Bone marrow (tissue), 2 donors: ENCODE results near the gene IFITM1.

ENCODE experiments used
- DNase-seq, 2 donors: peaks; one replicate each; lab custom pipeline; 2025; lab: John Stamatoyannopoulos, UW

IFITM1 gene

DNA sequence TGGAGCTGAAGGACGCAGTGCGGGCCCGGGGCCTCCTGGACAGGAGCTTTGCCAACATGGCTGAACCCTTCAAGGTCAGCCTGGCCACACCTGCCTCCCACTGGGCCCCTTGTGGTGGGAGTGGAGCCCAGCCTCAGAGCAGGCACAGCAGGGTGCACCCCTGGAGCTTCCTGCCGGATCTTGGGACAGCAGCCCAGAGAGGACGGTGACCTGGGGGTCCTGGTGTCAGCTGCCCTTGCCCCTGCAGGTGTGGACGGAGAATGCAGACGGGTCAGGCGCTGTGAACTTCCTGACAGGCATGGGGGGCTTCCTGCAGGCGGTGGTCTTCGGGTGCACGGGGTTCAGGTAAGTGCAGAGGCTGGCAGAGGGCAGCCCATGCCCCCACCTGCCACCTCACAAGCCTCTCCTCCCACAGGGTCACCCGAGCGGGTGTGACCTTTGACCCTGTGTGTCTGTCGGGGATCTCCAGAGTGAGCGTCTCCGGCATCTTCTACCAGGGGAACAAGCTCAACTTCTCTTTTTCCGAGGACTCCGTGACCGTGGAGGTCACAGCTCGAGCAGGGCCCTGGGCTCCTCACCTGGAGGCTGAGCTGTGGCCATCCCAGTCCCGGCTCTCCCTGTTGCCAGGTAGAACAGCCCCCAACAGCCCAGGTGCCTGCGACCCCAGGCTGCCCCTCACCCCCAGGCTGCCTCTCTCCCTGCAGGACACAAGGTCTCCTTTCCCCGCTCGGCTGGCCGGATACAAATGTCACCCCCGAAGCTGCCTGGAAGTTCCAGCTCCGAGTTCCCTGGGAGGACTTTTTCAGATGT lies 19.8 kb upstream of the IFITM1 start:
- DNase-seq = no peak

DNA sequence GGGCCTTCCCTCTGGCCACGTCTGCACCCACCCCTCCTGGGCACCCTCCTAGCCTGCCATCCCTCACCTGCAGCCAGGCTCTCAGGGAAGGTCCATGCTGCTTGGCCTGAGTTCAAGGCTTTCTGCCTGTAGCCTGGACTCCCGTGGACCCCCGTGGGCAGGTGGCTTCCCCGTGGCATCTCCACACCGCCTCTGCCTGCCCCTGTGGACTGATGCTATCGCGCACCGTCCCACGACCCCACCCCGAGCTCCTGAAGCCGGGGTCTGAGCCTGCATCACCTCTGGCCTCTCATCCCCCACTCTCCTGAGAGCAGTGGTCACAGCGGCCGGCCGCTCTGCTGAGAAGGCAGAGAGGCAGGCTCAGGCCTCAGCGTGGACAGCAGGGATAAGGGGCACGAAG lies 19.1 kb upstream of the IFITM1 start:
- DNase-seq = no peak

DNA sequence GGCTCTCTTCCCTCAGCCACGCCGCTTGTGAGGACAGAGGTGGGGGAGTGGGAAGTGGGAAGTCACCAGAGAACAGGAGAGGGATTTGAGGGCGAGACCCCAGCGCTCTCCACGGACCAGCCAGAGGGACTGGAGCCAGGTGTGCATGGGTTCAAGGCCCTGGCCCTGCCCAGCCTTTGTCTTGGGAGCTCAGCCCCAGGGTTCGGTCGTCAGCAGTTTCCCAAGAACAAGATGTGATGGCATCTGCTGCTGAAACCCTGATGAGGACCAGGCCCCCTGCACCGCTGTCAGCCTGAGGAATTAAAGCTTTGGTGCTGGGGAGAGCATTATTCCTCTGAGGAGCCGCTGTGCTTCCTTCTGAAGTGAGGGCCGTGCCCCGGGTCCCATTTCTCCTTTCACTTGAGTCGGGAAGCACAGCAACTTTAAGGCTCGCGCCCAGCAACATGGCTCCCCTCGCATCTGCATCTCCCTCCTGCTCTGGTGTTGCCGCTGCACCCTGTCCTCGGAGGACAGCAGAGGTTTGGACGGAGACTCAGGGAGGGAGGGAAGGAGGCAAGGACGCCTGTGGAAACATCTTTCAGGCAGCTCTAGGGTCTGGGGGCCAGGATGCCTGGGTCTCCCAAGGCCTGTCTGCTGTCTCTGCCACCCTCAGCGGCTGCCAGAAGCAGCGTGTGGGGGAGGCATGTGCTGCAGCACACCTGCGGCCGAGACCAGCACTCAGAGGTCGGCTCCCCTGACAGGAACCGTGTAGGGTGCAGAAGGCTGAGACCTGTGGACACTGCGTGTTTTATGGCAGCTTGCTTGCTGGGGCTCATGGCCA lies 18.3 kb upstream of the IFITM1 start:
- no peak for DNase-seq

DNA sequence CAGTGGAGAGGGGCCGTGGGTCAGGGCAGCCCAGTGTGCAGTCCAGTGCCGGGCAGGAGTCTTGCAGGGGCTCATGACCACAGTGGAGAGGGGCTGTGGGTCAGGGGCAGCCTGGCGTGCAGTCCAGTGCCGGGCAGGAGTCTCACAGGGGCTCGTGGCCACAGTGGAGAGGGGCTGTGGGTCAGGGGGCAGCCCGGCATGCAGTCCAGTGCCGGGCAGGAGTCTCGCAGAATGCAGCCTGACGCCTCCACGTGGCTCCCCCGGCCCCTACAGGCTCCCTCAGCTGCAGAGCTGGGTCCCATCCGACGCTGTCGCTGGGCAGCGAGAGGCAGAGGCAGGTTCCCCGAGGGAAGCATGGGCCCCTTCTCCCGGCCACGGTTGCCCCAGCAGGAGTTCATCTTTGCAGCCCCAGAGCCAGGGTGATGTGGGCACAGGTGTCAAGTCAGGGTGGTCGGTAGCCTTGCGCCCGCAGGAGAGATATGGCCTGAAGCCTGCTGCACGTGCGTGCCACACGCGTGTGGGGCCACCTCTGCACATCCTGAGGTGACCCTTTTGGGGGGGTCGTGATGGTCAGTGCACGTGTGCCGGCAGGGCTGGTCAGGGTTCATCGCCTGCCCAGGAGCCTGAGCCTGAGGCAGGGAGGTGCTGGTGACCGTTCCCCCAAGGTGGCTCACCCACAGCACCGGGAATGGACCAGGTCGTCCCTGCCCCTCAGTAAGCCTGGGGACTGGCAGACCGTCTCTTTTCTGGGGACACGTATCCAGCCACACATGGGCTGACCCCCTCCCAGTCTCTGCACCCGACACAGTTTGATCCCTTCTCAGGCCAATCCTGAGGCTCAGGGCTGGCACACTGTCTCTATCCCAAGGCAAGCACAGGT lies 17.4 kb upstream of the IFITM1 start:
- DNase-seq = no peak

DNA sequence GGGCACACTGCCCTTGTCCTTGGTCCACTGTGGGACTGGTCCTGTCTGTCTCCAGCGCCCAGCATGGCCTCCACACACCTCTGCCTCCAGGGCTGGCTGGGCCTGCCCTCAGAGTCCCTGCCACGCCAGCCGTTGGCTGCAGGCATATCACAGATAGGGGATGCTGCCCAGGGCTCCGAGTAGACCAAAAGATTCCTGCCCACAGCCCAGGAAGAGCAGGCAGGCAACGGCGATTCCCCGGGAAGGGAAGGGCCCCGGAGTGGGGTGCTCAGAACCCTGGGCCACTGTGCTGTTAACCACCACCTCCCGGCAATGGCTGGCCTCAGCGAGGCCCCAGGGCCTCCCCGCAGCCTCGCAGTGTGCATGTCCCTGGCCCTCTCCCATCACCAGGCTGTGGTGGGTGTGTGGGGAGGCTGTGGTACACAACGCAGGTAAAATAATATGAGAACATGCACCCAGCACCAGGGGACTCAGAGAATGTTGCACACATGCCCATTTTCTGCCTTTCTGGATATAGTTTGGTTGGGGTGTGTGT lies 16.7 kb upstream of the IFITM1 start:
- DNase-seq = no peak

DNA sequence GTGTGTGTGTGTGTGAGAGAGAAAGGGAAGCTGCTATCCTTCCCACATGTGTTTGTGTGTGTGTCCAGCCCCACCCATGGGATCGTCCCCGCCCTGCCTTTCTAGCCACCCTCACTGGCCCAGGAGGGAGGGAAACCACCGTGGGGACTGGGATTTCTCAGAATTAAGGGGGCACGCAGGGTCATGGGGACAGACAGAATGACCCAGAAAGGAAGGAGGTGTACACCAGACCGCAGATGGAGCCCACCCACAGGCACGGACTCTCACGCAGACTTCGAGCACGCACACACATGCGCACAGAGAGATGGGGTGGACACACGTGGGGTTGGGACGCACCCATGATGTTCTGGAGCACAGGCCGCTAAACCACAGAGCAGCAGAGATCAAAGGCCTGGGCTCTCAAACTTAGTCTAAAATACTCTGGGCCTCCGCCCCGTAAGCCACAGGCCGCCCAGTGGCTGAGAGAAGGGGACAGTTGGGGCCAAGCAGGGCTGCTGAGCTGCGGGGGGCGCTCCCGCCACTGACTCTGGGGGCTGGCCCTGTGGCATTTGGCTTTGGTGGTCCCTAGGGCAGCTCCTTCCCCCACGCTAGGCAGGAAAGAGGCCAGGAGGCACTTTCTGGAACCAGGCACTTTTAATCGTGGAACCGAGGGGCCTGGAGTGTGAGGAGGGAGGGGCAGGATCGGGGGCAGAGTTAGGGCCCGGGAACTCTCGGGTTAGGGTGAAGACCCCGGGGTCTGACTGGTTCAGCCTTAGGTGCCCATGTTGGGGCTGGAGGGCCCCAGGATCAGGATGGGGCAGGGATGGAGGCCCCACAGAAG lies 16.0 kb upstream of the IFITM1 start:
- DNase-seq = no peak

DNA sequence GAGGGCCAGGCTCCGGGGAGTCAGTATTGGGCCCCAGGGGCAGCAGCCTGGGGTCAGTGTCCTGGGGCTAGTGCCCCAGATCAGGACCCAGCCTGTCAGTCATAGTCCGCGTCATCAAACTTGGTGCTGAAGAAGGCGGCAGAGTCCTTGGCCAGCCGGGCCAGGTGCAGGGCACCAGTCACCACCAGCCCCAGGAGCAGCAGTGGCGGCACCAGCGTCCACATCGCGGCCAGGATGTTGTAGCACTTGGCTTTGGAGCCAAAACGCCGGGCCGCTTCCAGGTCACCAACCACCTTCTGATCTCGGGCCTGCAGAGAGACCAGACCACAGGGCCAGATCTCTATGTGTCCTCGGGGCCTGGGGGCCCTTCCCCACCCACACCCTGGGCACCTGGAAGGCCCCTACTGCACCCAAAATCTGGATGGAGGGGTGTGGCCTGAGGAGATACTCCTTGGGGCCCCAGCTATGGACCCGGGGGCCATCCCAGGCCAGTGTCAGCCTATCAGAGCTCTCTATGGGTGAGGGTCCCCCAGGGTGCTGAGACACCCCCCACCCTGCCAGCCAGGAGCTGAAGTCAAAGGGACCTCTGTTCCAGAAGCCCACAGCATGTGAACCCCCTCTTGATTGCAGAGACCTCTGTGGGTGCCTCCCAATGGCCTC lies 15.3 kb upstream of the IFITM1 start:
- no peak for DNase-seq

DNA sequence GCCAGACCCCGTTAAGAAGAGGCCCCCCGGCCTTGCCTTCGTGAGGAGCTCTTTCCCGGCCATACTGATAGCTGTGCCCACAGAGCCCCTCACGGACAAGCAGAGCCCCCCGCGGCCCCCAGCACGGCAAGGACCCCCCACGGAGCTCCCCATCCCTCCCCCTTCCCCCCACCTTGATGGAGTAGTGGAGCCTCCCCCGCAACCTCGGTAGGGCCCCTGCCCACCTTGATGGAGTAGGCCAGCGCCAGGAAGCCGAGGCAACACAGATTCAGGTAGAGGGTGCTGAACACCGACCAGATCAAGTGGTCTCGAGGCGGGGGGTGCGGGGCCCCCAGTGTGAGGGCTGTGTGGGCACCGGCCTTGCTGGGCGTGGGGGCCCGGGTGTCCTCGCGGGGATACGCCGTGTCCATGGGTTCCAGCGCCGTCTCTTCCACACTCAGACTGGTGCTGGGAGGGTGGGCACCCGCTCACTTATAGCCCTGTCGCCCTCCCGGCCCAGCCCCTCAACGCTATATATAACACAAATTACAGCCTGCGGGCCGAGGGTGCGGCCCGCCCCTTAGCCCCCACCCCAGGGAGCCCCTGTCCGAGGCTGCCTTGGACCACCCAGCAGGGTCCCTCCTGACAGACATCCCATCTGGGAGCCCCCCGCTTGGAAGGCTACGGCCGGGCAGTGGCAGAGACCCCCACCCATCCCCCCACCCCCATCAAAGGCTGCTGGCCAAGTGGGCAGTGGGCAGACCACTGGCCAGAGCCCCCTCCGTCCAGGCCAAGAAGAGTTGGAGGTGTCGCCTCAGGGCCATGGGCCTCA lies 14.6 kb upstream of the IFITM1 start, which contains the start of gene IFITM5:
IFITM5 (minus strand) TSS at position 446 of the 811 bp plus-strand sequence; CDS start at position 410, 36 bp downstream.
- DNase-seq = no peak

DNA sequence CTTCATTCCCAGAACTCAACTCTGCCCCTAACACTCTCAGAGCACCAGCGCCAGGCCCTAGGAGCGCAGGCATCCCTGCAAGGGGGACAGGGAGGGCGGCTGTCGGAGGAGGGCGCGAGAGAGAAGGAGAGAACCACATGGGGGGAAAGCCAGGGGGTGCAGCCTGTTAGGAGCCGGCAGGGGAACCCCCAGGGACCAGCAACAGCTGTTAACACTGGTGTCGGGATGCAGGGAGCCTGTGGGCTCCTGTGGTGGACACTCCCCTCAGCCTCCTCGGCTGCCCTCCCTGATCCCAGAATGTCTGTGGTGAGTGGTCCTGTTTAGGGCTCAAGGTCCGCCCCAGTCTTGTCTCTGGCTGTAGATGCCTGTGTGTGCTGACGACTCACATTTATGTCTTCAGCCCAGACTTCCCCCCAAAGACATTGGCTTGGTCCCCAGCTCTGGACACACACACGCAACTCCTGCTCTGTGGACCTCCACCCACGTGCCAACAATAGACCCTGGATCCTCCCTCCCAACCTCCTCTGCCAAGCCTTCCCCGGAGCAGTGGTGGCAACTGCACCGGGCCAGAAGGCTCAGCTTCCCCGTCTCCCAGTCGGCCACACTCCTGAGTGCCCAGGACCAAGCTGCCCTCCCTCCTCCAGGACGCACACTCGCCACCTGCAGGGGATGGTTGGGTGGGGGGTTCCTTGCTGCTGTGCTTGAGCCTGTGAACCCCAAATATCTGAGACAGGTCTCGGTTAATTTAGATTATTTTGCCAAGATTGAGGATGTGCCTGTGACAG lies 13.7 kb upstream of the IFITM1 start:
- DNase-seq = peak in 1 of 2 donors; percentile 59

DNA sequence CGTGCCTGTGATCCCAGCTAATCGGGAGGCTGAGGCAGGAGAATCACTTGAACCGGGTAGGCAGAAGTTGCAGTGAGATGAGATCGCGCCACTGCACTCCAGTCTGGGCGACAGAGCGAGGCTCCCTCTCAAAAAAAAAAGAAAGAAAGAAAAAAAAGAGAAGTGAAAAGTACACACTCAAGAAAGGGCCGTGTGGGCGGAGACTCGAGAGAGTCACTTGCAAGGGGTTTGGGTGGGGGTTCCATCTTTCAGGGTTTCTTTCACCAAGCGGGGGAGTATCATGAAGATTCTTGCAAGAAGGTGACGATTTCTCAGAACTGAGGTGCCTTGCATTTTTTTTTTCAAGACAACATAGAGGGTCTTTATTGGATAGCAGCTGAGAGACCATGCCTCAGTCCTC lies 10.5 kb upstream of the IFITM1 start:
- DNase-seq = no peak

DNA sequence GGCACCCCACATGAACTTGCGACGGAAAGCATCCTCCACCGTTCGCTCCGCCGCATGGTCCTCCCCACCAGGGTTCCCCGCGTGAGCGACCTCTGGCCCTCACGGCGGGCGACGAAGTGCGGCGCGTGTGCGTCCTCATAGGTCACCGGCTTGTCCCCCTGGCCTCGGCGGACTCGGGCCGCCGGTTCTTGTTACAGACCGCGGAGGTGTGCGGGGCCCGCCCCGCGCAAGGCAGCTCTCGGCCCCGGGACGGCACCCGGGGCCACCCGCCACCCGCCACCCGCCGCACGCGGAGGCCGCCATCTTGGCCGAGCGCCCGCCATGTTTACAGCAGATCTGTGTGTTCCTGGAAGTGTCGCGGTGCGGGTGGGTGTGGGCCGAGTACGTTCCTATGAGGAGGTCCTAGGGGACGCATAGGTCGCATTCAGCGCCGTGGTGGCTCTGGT lies 9.8 kb upstream of the IFITM1 start:
- no peak for DNase-seq

DNA sequence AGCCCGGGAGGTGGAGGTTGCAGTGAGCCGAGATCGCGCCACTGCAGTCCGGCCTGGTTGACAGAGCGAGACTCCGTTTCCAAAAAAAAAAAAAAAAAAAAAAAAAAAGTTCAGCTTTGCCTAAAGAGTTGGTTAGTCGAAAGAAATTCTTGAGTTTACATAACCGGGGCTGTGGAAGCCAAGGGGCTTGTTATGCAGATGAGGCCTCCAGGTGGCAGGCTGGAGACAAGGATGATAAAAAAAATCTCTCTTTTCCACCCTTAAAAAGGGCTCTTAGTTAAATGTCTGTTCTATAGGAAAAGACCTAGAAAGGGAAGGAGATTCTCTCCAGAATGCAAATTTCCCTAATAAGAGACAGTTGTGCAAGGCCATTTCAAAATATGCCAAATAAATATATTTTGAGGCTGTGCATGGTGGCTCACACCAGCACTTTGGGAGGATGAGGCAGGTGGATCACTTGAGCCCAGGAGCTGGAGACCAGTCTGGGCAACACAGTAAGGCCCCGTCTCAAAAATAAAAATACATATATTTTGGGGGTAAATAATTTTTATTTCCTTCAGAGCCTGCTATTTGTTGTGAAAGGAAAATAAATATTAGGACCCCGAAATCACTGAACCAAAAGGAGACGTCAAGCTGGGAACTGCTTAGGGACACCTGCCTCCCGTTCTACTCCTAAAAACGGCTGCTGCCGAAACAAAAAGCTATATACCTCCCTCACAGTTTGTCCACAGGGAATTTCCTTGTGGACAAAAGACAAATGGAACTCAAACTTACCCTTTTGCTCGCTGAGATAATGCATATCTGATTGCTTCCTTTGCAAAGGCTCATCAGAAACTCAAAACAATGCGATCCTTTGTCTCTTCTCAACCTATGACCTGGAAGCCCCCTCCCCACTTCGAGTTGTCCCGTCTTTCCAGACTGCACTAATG lies 8.7 kb upstream of the IFITM1 start:
- DNase-seq = peak in 1 of 2 donors; percentile 21

DNA sequence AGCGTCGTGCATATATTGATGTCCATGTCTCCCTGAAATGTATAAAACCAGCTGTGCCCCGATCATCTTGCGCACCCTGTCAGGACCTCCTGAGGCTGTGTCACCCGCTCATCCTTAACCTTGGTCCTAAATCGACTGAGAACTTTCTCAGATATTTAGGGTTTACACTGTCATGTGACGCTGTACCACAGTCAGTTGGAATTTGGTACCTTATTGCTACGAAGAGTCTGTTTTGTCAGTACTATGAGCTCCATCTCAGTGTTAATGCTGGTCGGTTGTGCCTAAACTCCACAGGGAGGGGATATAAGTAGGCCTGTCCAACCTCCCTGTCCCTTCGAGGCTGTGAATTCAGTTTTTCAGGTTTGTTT lies 8.0 kb upstream of the IFITM1 start:
- no peak for DNase-seq

DNA sequence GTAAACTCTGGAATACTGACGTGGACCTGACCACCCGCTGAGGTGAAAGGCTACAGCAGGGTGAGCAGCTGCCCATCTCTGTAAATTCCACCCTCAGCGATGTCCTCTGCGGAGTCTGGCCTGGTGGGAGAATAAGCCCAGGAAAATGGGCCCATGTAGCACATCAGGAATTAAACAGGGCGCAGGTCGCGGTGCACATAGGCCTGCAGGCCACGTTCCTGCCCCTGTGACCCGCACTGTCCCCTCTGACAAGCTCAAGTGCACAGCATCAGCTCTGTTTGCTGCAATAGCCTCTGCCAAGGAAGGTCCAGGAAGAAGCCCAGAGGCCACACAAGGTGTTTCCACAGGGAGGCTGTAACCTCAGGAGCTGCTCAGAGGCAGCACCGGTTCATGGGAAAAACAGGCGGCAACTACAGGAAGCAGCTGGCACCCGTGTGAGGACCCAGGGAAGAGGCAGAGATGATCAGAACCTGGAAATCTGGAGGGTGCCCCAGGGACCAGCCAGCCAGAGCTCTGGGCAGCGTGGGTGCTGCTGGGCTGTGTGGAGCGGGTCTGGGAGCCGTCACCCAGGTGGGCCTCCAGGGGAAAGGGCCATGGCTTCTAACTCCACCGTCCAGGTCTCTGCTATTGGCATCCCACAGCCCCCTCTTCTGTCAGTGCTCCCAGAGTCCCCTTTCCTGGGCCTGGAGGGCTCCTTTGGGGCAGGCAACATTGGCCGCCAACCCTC lies 7.0 kb upstream of the IFITM1 start:
- no peak for DNase-seq

DNA sequence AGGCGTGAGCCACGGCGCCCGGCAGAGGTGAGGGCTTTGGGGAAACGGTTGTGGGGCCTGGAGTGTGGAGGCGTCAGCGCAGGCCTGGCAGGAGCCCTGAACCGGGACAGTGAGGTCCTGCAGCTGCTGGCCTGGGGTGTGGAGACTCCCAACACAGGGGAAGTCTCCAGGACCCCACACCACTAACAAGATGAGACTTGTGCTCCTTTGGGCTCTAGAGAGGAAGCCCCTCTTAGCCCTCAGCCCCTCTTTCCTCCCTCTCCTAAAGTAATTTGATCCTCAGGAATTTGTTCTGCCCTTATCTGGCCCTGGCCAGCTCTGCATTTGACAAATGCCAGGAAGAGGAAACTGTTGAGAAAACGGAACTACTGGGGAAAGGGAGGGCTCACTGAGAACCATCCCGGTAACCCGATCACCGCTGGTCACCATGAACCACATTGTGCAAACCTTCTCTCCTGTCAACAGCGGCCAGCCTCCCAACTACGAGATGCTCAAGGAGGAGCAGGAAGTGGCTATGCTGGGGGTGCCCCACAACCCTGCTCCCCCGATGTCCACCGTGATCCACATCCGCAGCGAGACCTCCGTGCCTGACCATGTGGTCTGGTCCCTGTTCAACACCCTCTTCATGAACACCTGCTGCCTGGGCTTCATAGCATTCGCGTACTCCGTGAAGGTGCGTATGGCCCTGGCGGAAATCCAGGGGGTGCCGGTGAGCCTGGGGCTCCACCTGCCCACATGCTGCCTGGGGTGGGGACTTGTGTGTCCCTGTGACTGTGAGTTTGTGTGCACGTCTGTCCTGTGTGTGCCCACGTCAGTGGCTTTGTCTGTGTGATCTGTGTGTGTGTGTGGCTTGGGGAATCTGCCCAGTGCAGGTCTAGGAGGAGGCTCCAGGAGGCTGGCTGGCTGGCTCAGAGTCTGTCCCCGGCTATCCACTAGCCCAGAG lies 5.8 kb upstream of the IFITM1 start, which contains the start of gene IFITM2:
IFITM2 (plus strand) TSS at position 51 of the 943 bp plus-strand sequence; CDS start at position 428, 377 bp downstream.
- peak; percentile 34 to 66 for DNase-seq
